ENCODE data around the gene C2orf81. TPM values are rescaled to one million over a fixed set of nuclear protein-coding genes. Genes with fewer than 3 reads are reported as not detected.

The C2orf81 gene
- total and polyA plus RNA-seq, 10 of the 15 experiments (the other 5 are each of a cell fraction or from before 2014, with no cell fraction given): 0.10 to 9.8 (median 2.7) TPM

DNA sequence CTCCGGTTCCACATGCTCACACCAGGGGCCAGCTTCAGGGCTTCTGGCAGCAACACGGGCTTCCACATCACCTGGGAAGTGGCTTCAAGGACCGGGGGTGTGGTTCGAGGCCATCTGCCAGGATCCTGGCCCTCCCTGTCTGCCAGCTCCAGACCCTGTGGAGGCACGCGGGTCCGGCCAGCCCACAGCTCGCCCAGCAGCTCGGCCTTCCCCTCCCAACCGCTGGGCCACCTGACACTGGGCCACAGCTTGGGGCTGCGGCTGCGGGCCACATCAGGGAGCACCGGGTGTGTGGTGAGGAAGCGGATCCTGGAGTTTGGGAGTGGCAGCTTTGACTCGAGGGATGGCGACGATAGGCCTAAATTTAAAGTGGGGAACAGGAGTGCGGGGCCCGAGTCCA is 7.0 kb downstream of the C2orf81 start:
- no peaks in the 10 kb centered on the region for H3K9me3 ChIP-seq (replicated peaks; ENCODE audit: control insufficient read depth, insufficient read depth, low read length)
- no peak overlapping the region for H3K9ac ChIP-seq (ENCODE audit: control insufficient read depth, insufficient read depth, low read length)
- POLR2A ChIA-PET: no interaction called here
- H2AFZ ChIP-seq (ENCODE audit: control insufficient read depth, low read depth, low read length): peak overlapping the region; percentile 86
- BruUV-seq (replicated peaks): no TSS peak
- no peaks in the 10 kb centered on the region for H4K20me1 ChIP-seq (ENCODE audit: control insufficient read depth, insufficient read depth)
- no peaks in the 10 kb centered on the region for H3K36me3 ChIP-seq (ENCODE audit: control insufficient read depth in 2 of 2, insufficient read depth in 2 of 2, low read length in 1 of 2)
- H3K4me3 ChIP-seq: 0 out of 2 replicates have a peak overlapping the region, but pooled peaks have one; percentile 46
- RAD21 ChIA-PET (ENCODE audit: unreplicated experiment): no interaction called here
- H3K27ac ChIP-seq (ENCODE audit: control insufficient read depth, insufficient read depth): no peak overlapping the region
- no peaks in the 10 kb centered on the region for H3K27me3 ChIP-seq (replicated peaks in 1 of 2; ENCODE audit: control insufficient read depth in 2 of 2, insufficient read depth in 2 of 2, low read length in 1 of 2)
- SMC1A ChIA-PET (ENCODE audit: uncharacterized antibody, unreplicated experiment): interaction anchor here (0.8 kb wide), 1 partner anchor 17 kb away, joined by 3 read pairs; no protein-coding TSS in a partner anchor
- CTCF ChIA-PET: interaction anchor here (1.0 to 1.6 kb wide), 2 partner anchors 14 to 174 kb away, joined by 3 read pairs; no protein-coding TSS in a partner anchor
- in situ Hi-C loops (cut with MboI): no loop called here
- peaks cover 36% of the 10 kb centered on the region for H3K4me1 ChIP-seq (ENCODE audit: control insufficient read depth, insufficient read depth, low read length)
- no peak for ATAC-seq
- H3K4me2 ChIP-seq (ENCODE audit: control insufficient read depth, insufficient read depth): peak overlapping the region; percentile 88
- WGBS (ENCODE audit: insufficient coverage, insufficient replicate concordance, low lambda C conversion rate, missing lambda C conversion rate): 88% methylated on average over 19 of the region's 19 CpGs
- no peak for FAIRE-seq
- TF ChIP-seq ZNF24 (IDR thresholded peaks at IDR 0.05) (no peak), TBL1XR1 (IDR thresholded peaks at IDR 0.05; ENCODE audit: low read depth, low read length) (no peak)
- intact Hi-C loops (cut with micrococcal nuclease; ENCODE audit: unreplicated experiment): no loop called here
- H3K79me2 ChIP-seq (ENCODE audit: control insufficient read depth, insufficient read depth, low read length): no peaks in the 10 kb centered on the region
- no peak for DNase-seq (ENCODE audit: low read depth, low spot score)

DNA sequence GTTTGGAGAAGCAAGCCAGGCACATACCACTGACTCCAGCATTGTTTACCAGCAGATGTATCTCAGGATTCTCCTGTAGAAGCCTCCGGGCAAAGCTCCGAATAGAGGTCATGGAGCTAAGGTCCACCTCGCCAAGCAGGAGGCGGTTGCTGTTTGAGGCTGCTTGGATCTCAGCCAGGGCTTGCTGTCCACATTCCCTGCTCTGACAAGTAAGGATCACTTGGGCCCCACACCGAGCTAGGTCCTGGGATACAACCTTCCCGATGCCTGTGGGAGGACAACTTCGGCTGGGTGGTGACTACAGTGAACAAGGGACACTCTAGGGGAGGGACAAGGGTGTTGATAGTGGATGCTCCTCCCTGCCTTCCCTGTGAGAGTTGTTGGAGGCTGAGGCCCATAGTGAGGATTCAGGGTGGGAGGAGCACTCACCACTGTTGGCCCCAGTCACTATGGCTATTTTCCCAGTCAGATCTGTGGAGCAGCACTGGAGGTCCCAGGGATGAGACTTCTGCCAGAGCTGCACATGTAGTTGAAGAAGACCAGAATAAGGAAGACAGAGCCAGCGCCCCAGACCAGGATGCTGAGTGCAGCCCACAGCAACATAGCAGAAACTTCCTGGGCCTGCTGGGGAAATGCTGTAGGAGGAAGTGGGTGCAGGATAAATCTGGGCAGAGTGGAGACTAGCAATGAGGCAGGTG is 8.3 kb downstream of the C2orf81 start:
- CTCF ChIA-PET: interaction anchor here (0.9 to 1.6 kb wide), 6 partner anchors 21 to 175 kb away, joined by 3 to 4 read pairs (median 3); no protein-coding TSS in a partner anchor
- intact Hi-C loops (cut with micrococcal nuclease; ENCODE audit: unreplicated experiment): no loop called here
- RAD21 ChIA-PET (ENCODE audit: unreplicated experiment): no interaction called here
- FAIRE-seq (no peak), DNase-seq (ENCODE audit: low read depth, low spot score) (no peak), ATAC-seq (no peak)
- SMC1A ChIA-PET (ENCODE audit: uncharacterized antibody, unreplicated experiment): interaction anchor here (0.7 kb wide), 1 partner anchor 160 kb away, joined by 3 read pairs; no protein-coding TSS in a partner anchor
- POLR2A ChIA-PET: interaction anchor here (0.6 kb wide), 1 partner anchor 118 kb away, joined by 3 read pairs; no protein-coding TSS in a partner anchor
- Histone ChIP-seq H3K9ac (ENCODE audit: control insufficient read depth, insufficient read depth, low read length) (no peak overlapping the region), H4K20me1 (ENCODE audit: control insufficient read depth, insufficient read depth) (no peaks in the 10 kb centered on the region), H3K9me3 (replicated peaks; ENCODE audit: control insufficient read depth, insufficient read depth, low read length) (no peaks in the 10 kb centered on the region), H3K4me1 (ENCODE audit: control insufficient read depth, insufficient read depth, low read length) (peaks cover 32% of the 10 kb centered on the region), H3K79me2 (ENCODE audit: control insufficient read depth, insufficient read depth, low read length) (no peaks in the 10 kb centered on the region), H2AFZ (ENCODE audit: control insufficient read depth, low read depth, low read length) (peak overlapping the region; percentile 42; the same call in 1 of the 2 replicates), H3K27me3 (replicated peaks in 1 of 2; ENCODE audit: control insufficient read depth in 2 of 2, insufficient read depth in 2 of 2, low read length in 1 of 2) (no peaks in the 10 kb centered on the region), H3K36me3 (ENCODE audit: control insufficient read depth in 2 of 2, insufficient read depth in 2 of 2, low read length in 1 of 2) (no peaks in the 10 kb centered on the region), H3K4me2 (ENCODE audit: control insufficient read depth, insufficient read depth) (no peak overlapping the region), H3K4me3 (no peak overlapping the region), H3K27ac (ENCODE audit: control insufficient read depth, insufficient read depth) (no peak overlapping the region)
- TF ChIP-seq HDGF (IDR thresholded peaks at IDR 0.05) (no peak), NBN (IDR thresholded peaks at IDR 0.05) (no peak), SRF (IDR thresholded peaks at IDR 0.05; ENCODE audit: low read depth in 2 of 2, low read length in 2 of 2) (no peak), ZSCAN29 (IDR thresholded peaks at IDR 0.05) (no peak)
- TF ChIP-seq, protein P1, sequence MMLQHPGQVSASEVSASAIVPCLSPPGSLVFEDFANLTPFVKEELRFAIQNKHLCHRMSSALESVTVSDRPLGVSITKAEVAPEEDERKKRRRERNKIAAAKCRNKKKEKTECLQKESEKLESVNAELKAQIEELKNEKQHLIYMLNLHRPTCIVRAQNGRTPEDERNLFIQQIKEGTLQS (IDR thresholded peaks at IDR 0.05; ENCODE audit: borderline replicate concordance, extremely low read depth, low read depth, low read length): no peak
- in situ Hi-C loops (cut with MboI): no loop called here
- BruUV-seq (replicated peaks): no TSS peak
- 94% methylated on average over 8 of the region's 8 CpGs for WGBS (ENCODE audit: insufficient coverage, insufficient replicate concordance, low lambda C conversion rate, missing lambda C conversion rate)
